Measurements from ENCODE around the gene E4F1.
"Not testable (repeated sequence)": the region's sequence is repeated elsewhere in the genome, so short reads cannot be mapped to it uniquely, and the experiment has no call there.

The E4F1 gene

GRCh38 chr16:2199095-2199494, 24.3 kb upstream of the E4F1 start:
- no peak for DNase-seq (ENCODE audit: low read depth)
- H3K4me3 ChIP-seq (ENCODE audit: low read depth, low read length), result no peak overlapping the region
- TF ChIP-seq CTCF (IDR thresholded peaks at IDR 0.05; ENCODE audit: control insufficient read depth, extremely low read depth, insufficient read depth), result no peak

DNA sequence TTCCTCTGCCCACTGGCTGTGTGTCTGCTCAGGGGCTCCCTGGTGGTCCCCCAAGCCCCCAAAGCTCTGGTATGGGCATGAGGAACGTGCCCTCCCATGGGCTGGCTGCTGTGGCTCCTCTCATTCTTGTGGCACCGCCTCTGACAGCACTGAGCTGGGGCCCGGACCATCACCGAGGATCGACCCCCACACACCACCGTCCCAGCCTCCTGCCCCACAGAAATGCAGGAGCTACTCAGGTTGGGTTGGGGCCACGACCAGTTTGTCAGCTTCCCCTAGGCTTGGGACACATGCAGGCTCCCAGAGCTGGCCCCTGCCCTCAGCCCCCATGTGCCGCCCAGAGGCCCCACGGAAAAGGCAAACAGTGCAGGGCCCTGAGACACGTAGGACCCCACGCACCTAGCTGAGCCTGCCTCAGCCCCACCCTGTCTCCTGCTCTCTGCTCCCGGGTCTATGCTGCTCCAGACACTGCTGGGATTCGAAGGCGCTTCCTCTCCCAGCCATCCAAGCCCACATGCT, 23.7 kb upstream of the E4F1 start:
- no peak for DNase-seq (ENCODE audit: low read depth)
- no peak for TF ChIP-seq CTCF (IDR thresholded peaks at IDR 0.05; ENCODE audit: control insufficient read depth, extremely low read depth, insufficient read depth)
- no peak overlapping the region for H3K4me3 ChIP-seq (ENCODE audit: low read depth, low read length)

- no peak overlapping the region for H3K4me3 ChIP-seq (ENCODE audit: low read depth, low read length)
- no peak for DNase-seq (ENCODE audit: low read depth)
- no peak for TF ChIP-seq CTCF (IDR thresholded peaks at IDR 0.05; ENCODE audit: control insufficient read depth, extremely low read depth, insufficient read depth)
Measured at GRCh38 chr16:2200313-2200712, 23.1 kb upstream of the E4F1 start.

DNA sequence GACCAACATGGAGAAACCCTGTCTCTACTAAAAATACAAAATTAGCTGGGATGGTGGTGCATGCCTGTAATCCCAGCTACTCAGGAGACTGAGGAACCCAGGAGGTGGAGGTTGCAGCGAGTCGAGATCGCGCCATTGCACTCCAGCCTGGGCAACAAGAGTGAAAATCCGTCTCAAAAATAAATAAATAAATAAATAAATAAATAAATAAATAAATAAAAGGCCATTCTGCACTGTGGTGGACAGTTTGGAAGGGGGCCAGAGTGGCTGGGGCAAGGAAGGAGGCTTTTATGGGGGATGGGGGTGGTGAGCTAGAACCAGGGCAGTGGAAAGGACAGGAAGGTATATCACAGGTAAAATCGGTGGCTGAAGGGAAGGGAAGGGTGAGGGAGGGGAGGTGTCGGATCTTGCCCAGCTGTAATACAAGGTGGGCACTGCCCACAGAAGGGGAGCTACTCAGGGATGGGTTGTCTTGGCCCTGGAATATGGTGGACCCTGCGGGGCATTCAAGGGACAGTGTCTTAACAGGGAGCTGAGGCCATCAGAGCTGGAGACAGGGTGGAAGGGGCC, 20.2 kb upstream of the E4F1 start:
- DNase-seq (ENCODE audit: low read depth); H3K4me3 ChIP-seq (ENCODE audit: low read depth, low read length): not testable (repeated sequence)

GRCh38 chr16:2204416-2205103, 18.8 kb upstream of the E4F1 start:
- TF ChIP-seq CTCF (IDR thresholded peaks at IDR 0.05; ENCODE audit: control insufficient read depth, extremely low read depth, insufficient read depth), result no peak
- peak overlapping the region; percentile 62 for H3K4me3 ChIP-seq (ENCODE audit: low read depth, low read length)
- DNase-seq (ENCODE audit: low read depth), result no peak

GRCh38 chr16:2205104-2205966, 18.1 kb upstream of the E4F1 start, which contains the start of gene MLST8:
Gene MLST8, plus strand, starts transcription at chr16:2205454. Its CDS starts 632 bp downstream, at chr16:2206086.
- TF ChIP-seq CTCF (IDR thresholded peaks at IDR 0.05; ENCODE audit: control insufficient read depth, extremely low read depth, insufficient read depth), result no peak
- peak within 1 kb of the TSS; percentile 62 for H3K4me3 ChIP-seq (ENCODE audit: low read depth, low read length)
- DNase-seq (ENCODE audit: low read depth), result peak; percentile 45

DNA sequence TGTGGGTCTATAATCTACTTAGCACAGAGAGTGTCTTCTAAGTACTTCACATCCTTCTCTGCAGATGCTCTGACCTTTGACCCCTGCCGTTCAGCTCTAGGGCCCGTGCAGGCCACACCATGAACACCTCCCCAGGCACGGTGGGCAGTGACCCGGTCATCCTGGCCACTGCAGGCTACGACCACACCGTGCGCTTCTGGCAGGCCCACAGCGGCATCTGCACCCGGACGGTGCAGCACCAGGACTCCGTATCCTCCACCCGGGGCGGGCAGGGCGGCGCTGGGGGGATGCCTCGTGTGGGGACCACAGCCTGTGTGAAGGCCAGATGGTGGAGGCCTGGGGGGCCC, 17.5 kb upstream of the E4F1 start:
- H3K4me3 ChIP-seq (ENCODE audit: low read depth, low read length), result peak overlapping the region; percentile 62
- TF ChIP-seq CTCF (IDR thresholded peaks at IDR 0.05; ENCODE audit: control insufficient read depth, extremely low read depth, insufficient read depth), result no peak
- DNase-seq (ENCODE audit: low read depth), result no peak

Data from LNCaP clone FGC (cell line).